Nephron (organoid): Measurements from ENCODE around the gene HLA-DMA.
A peak's percentile ranks its signal among the peaks of the same experiment; 100 is the strongest.

Source experiments
- H3K27ac Mint-ChIP-seq, 3 experiments: 2 replicates each; pipeline ENCODE4 v1.8.0; 2020; ENCODE audit warnings: mixed read lengths in 3 of 3, mild to moderate bottlenecking in 2 of 3, moderate library complexity in 1 of 3
- H3K27me3 Mint-ChIP-seq: 2 replicates; pipeline ENCODE4 v1.8.0; 2021; ENCODE audit warnings: low read depth, mild to moderate bottlenecking, moderate library complexity, mixed read lengths
- H3K36me3 Mint-ChIP-seq: 2 replicates; pipeline ENCODE4 v1.8.0; 2020; ENCODE audit warnings: low read depth, mixed read lengths
- H3K4me1 Mint-ChIP-seq: 2 replicates; pipeline ENCODE4 v1.8.0; 2020; ENCODE audit warnings: mixed read lengths
- H3K4me3 Mint-ChIP-seq, 3 experiments: 2 replicates each; pipeline ENCODE4 v1.8.0; 2020; ENCODE audit warnings: mild to moderate bottlenecking in 3 of 3, mixed read lengths in 3 of 3, moderate library complexity in 2 of 3
- H3K9me3 Mint-ChIP-seq: 2 replicates; pipeline ENCODE4 v1.8.0; 2020; ENCODE audit warnings: mixed read lengths
- CTCF ChIP-seq, 3 experiments: fragments of 200-600 bp; sonication (generic); IDR thresholded peaks; one replicate each; pipeline ENCODE4 v1.5.0; 2021; ENCODE audit warnings: antibody characterized with exemption in 3 of 3; ENCODE audit not compliant: unreplicated experiment in 3 of 3

HLA-DMA gene

GRCh38 chr6:32912951-32913350 is 39.9 kb downstream of the HLA-DMA start:
- Mint-ChIP-seq H3K27ac (peak overlapping the region in 1 of 3 experiments; percentile 5), H3K27me3 (peaks cover 7% of the 10 kb centered on the region), H3K36me3 (no peaks in the 10 kb centered on the region), H3K9me3 (no peaks in the 10 kb centered on the region), H3K4me1 (no peaks in the 10 kb centered on the region), H3K4me3 (no peak overlapping the region)
- TF ChIP-seq CTCF (IDR thresholded peaks at IDR 0.05; ENCODE audit: unreplicated experiment in 3 of 3), result no peak

- Mint-ChIP-seq H3K27ac (peak overlapping the region in 1 of 3 experiments; percentile 24), H3K9me3 (no peaks in the 10 kb centered on the region), H3K4me3 (no peak overlapping the region), H3K36me3 (no peaks in the 10 kb centered on the region), H3K4me1 (no peaks in the 10 kb centered on the region), H3K27me3 (no peaks in the 10 kb centered on the region)
- no peak for TF ChIP-seq CTCF (IDR thresholded peaks at IDR 0.05; ENCODE audit: unreplicated experiment in 3 of 3)
Measured at GRCh38 chr6:32908897-32909296, 44.0 kb downstream of the HLA-DMA start.

GRCh38 chr6:32906539-32906938 is 46.4 kb downstream of the HLA-DMA start:
- no peak for TF ChIP-seq CTCF (IDR thresholded peaks at IDR 0.05; ENCODE audit: unreplicated experiment in 3 of 3)
- Mint-ChIP-seq H3K9me3 (no peaks in the 10 kb centered on the region), H3K27me3 (no peaks in the 10 kb centered on the region), H3K4me1 (no peaks in the 10 kb centered on the region), H3K4me3 (no peak overlapping the region), H3K36me3 (peaks cover under 1% of the 10 kb centered on the region), H3K27ac (no peak overlapping the region)

GRCh38 chr6:32905078-32905477 is 47.8 kb downstream of the HLA-DMA start:
- H3K4me3 Mint-ChIP-seq, result no peak overlapping the region
- H3K9me3 Mint-ChIP-seq, result no peaks in the 10 kb centered on the region
- TF ChIP-seq CTCF (IDR thresholded peaks at IDR 0.05; ENCODE audit: unreplicated experiment in 3 of 3), result no peak

GRCh38 chr6:32903952-32904351 is 48.9 kb downstream of the HLA-DMA start:
- no peaks in the 10 kb centered on the region for H3K4me1 Mint-ChIP-seq
- peaks cover 7% of the 10 kb centered on the region for H3K36me3 Mint-ChIP-seq
- no peaks in the 10 kb centered on the region for H3K27me3 Mint-ChIP-seq
- H3K4me3 Mint-ChIP-seq, result no peak overlapping the region
- TF ChIP-seq CTCF (IDR thresholded peaks at IDR 0.05; ENCODE audit: unreplicated experiment in 3 of 3), result no peak
- H3K27ac Mint-ChIP-seq, result no peak overlapping the region
- no peaks in the 10 kb centered on the region for H3K9me3 Mint-ChIP-seq

More at GRCh38 chr6:32905078-32905477, 47.8 kb downstream of the HLA-DMA start:
- H3K36me3 Mint-ChIP-seq, result peaks cover 7% of the 10 kb centered on the region
- no peaks in the 10 kb centered on the region for H3K27me3 Mint-ChIP-seq
- no peak overlapping the region for H3K27ac Mint-ChIP-seq
- H3K4me1 Mint-ChIP-seq, result no peaks in the 10 kb centered on the region
